Gastroesophageal sphincter (tissue), 4 donors: Measurements from ENCODE around the gene HMGB4. TPM values are rescaled to one million over a fixed set of nuclear protein-coding genes. Genes with fewer than 3 reads are reported as not detected.

Experiments used
- ATAC-seq: fragments of 150-250 bp; one replicate; pipeline ENCODE4 v1.9.1; 2016; ENCODE audit warnings: mild to moderate bottlenecking, moderate library complexity
- H3K27ac ChIP-seq, 4 donors: fragments of 200-600 bp; sonication (generic) in 3 of 4; 1 replicate in 3 of 4; 2 replicates in 1 of 4; pipeline ENCODE4 v1.5.1; 2016 to 2019
- H3K27me3 ChIP-seq: fragments of 200-600 bp; sonication (generic); one replicate; pipeline ENCODE4 v1.5.1; 2019
- H3K36me3 ChIP-seq, 2 donors: fragments of 200-600 bp; sonication (generic); one replicate each; pipeline ENCODE4 v1.5.1; 2019; ENCODE audit warnings: control low read depth in 1 of 2
- H3K4me1 ChIP-seq, 3 donors: fragments of 200-600 bp; sonication (generic); 1 replicate in 2 of 3; 2 replicates in 1 of 3; pipeline ENCODE4 v1.5.1; 2016 to 2019; ENCODE audit warnings: control low read depth in 2 of 3
- H3K4me3 ChIP-seq, 2 donors: fragments of 200-600 bp; sonication (generic); one replicate each; pipeline ENCODE4 v1.5.1; 2019; ENCODE audit warnings: mild to moderate bottlenecking in 1 of 2, moderate library complexity in 1 of 2
- H3K9me3 ChIP-seq, 3 donors: fragments of 200-600 bp; sonication (generic); one replicate each; pipeline ENCODE4 v1.5.1; 2017 to 2019; ENCODE audit warnings: control low read depth in 2 of 3
- EP300 ChIP-seq: sonication (generic); formaldehyde crosslinking; IDR thresholded peaks from one replicate; pipeline ENCODE4 v1.6.1; 2017; ENCODE audit warnings: antibody characterized with exemption, mild to moderate bottlenecking
- POLR2A ChIP-seq, 2 donors: fragments of 450-650 bp; IDR thresholded peaks; one replicate each; pipeline ENCODE4 v1.6.1; 2017; ENCODE audit warnings: antibody characterized with exemption in 2 of 2, mild to moderate bottlenecking in 2 of 2, moderate library complexity in 1 of 2
- POLR2AphosphoS5 ChIP-seq: sonication (generic); formaldehyde crosslinking; IDR thresholded peaks from one replicate; pipeline ENCODE4 v1.6.1; 2017; ENCODE audit warnings: antibody characterized with exemption
- WGBS, 2 donors: methylation state at CpG; one replicate each; pipeline ENCODE4 v1.1.5; 2018; ENCODE audit warnings: low coverage in 1 of 2; 5-methylcytosine and 5-hydroxymethylcytosine counted together
- total RNA-seq, 4 donors: library from RNA; depleted of rRNA; stranded (reverse); fragments of >200 nt; gene quantifications; one replicate each; pipeline ENCODE4 v1.1.0, GENCODE V29; 2016
- TF ChIP-seq, protein P1 (sequence below), 4 experiments: fragments of 200-600 bp in 2 of 4; fragments of 450-650 bp in 2 of 4; sonication (generic) in 1 of 4; IDR thresholded peaks; one replicate each; pipeline ENCODE4 v1.5.1; 2017 to 2019; ENCODE audit warnings: antibody characterized with exemption in 4 of 4, mild to moderate bottlenecking in 2 of 4, moderate library complexity in 2 of 4

Gene HMGB4
- total RNA-seq, 4 donors from 2014 or later: not detected

DNA sequence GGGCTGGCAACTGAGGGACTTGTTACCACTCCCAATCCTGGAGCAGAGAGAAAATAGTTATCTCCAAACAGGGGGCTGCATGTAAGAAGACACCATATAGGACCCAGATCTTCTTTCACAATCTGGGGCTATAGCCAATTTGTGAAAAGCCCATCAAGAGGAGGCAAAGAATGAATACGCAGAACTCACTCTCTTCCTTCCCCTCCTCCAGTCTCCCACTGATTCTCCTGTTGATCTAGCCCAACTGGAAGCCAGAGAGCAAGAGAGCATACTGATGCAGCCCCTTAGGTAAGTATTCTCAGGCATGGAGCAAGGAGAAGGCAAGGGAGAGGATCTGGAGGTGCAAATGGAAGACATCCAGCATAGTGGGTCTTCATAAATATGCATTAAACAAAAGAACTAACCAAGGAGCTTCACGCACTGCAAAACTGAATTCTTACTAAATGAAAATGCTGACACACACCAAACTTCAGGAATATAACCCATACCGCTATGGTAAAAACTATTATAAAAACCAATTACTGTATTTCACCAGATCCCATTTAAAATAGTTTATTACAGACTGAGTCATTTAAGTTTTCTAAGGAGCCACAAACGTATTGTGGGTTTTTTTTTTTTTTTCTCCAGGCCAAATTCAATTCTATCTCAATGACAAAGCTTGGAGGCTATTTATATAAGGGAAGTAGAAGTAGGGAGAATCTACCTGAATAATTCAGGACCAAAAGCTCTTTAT lies 15.5 kb upstream of the HMGB4 start:
- H3K27me3 ChIP-seq: no peaks in the 10 kb centered on the region
- H3K4me3 ChIP-seq: no peak overlapping the region
- no peaks in the 10 kb centered on the region for H3K4me1 ChIP-seq
- WGBS, 2 donors: 56 to 70% methylated on average over 4 of the region's 4 CpGs
- no peak for ATAC-seq
- H3K36me3 ChIP-seq: no peaks in the 10 kb centered on the region
- TF ChIP-seq, protein P1, sequence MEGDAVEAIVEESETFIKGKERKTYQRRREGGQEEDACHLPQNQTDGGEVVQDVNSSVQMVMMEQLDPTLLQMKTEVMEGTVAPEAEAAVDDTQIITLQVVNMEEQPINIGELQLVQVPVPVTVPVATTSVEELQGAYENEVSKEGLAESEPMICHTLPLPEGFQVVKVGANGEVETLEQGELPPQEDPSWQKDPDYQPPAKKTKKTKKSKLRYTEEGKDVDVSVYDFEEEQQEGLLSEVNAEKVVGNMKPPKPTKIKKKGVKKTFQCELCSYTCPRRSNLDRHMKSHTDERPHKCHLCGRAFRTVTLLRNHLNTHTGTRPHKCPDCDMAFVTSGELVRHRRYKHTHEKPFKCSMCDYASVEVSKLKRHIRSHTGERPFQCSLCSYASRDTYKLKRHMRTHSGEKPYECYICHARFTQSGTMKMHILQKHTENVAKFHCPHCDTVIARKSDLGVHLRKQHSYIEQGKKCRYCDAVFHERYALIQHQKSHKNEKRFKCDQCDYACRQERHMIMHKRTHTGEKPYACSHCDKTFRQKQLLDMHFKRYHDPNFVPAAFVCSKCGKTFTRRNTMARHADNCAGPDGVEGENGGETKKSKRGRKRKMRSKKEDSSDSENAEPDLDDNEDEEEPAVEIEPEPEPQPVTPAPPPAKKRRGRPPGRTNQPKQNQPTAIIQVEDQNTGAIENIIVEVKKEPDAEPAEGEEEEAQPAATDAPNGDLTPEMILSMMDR (IDR thresholded peaks at IDR 0.05): no peak
- TF ChIP-seq POLR2AphosphoS5: no peak
- no peak for TF ChIP-seq POLR2A (IDR thresholded peaks at IDR 0.05)
- no peak for TF ChIP-seq EP300
- H3K9me3 ChIP-seq: no peaks in the 10 kb centered on the region
- H3K27ac ChIP-seq: no peak overlapping the region

DNA sequence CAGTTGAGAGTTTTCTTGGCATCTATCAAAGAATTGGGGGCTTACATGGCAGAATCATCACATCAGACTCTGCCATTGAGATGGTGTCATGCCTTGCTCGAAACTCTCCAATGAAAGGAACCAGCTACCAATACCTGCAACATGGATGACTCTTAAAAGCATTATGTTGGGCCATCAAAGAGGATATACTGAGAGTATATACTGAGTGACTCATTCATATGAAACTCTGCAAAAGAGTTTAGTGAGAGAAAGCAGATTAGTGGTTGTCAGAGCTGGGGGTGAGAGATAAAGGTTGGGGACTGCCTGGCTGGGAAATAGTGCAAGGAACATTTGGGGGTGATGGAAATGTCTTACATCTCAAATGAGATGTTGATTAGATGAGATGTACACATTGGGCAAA lies 14.7 kb upstream of the HMGB4 start:
- TF ChIP-seq, protein P1 (IDR thresholded peaks at IDR 0.05): no peak
- H3K36me3 ChIP-seq: no peaks in the 10 kb centered on the region
- no peak for ATAC-seq
- 80% methylated on average over 1 of the region's 1 CpG for WGBS, 2 donors
- no peaks in the 10 kb centered on the region for H3K4me1 ChIP-seq
- no peaks in the 10 kb centered on the region for H3K27me3 ChIP-seq
- no peaks in the 10 kb centered on the region for H3K9me3 ChIP-seq
- H3K27ac ChIP-seq: no peak overlapping the region
- H3K4me3 ChIP-seq: no peak overlapping the region

DNA sequence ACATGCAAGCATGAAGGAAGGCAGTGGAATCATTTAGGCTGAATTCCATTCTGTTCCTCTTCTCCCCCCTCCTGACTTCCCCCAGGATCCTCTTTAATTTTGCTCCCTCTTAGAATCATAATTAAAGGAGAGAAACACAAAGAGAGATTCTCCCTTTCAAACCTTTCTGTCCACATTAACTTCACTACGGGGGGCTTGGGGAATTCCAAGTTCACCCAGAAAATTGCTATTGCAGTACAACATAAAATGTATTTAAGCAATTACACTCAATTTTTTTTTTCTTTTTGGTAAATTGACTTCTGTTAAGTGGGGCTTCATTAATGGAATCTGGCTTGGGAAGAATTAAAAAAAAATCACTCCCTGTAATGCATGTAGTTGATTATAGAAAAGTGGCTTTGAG lies 13.4 kb upstream of the HMGB4 start:
- Histone ChIP-seq H3K4me1 (no peaks in the 10 kb centered on the region), H3K9me3 (no peaks in the 10 kb centered on the region), H3K27ac (no peak overlapping the region), H3K27me3 (peaks cover 12% of the 10 kb centered on the region), H3K4me3 (no peak overlapping the region), H3K36me3 (no peaks in the 10 kb centered on the region)
- 73 to 80% methylated on average over 1 of the region's 1 CpG for WGBS, 2 donors
- no peak for TF ChIP-seq EP300
- no peak for TF ChIP-seq POLR2A (IDR thresholded peaks at IDR 0.05)
- TF ChIP-seq POLR2AphosphoS5: no peak
- TF ChIP-seq, protein P1 (IDR thresholded peaks at IDR 0.05): no peak
- ATAC-seq: no peak

DNA sequence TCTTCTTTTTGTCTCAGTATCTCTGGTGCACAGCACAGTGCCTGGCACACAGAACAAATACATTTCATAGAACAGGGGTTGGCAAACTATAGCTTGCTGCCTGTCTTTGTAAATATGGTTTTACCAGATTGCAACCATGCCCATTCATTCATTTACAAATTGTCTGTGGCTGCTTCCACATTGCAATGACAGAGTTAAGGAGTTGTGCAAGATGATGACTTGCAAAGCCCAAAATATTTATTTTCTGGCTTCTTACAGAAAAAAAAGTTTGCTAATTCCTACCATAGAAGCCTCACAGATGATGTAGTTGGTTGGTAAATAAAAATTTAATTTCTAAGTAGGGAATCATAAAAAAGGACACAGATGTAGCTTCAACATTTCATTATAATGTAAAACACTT lies 11.2 kb upstream of the HMGB4 start:
- ATAC-seq: no peak
- no peaks in the 10 kb centered on the region for H3K36me3 ChIP-seq
- H3K9me3 ChIP-seq: no peaks in the 10 kb centered on the region
- TF ChIP-seq EP300 (no peak), POLR2A (IDR thresholded peaks at IDR 0.05) (no peak), POLR2AphosphoS5 (no peak)
- TF ChIP-seq, protein P1 (IDR thresholded peaks at IDR 0.05): no peak
- H3K27ac ChIP-seq: no peak overlapping the region
- no peak overlapping the region for H3K4me3 ChIP-seq
- peaks cover 33% of the 10 kb centered on the region for H3K27me3 ChIP-seq
- no peaks in the 10 kb centered on the region for H3K4me1 ChIP-seq

DNA sequence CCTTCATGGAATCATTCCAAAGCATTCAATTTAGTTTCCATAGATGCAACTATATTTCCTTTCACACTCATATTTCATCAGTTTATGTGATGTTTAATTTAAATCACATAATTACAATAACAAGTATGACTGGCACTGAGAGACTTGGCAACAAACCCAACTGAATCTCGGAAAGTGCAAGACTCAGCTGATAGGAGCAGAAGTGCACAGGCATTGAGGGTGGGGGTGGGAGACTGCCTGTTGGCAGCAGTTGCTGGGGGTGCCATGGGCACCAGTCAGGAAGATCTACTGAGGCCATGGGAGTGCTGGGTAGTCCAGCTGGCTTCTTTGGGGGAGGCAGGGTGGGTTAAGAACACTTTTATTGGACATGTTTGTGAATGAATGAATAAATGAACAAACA lies 10.4 kb upstream of the HMGB4 start:
- Histone ChIP-seq H3K4me1 (no peaks in the 10 kb centered on the region), H3K9me3 (no peaks in the 10 kb centered on the region), H3K4me3 (no peak overlapping the region), H3K27me3 (peaks cover 33% of the 10 kb centered on the region), H3K27ac (no peak overlapping the region), H3K36me3 (no peaks in the 10 kb centered on the region)
- TF ChIP-seq POLR2AphosphoS5 (no peak), EP300 (no peak), POLR2A (IDR thresholded peaks at IDR 0.05) (no peak)
- TF ChIP-seq, protein P1 (IDR thresholded peaks at IDR 0.05): no peak
- WGBS, 2 donors: no CpG with 5 or more reads among the region's 1 CpG
- ATAC-seq: no peak
